Islet precursor cell (in vitro differentiated cells): ENCODE results near the gene CPD.

Experiments
- DNase-seq: peaks from one replicate; pipeline ENCODE4 v3.0.0-alpha.2; 2018

CPD gene

GRCh38 chr17:30357476-30357875 lies 21.3 kb upstream of the CPD start:
- no peak for DNase-seq

DNA sequence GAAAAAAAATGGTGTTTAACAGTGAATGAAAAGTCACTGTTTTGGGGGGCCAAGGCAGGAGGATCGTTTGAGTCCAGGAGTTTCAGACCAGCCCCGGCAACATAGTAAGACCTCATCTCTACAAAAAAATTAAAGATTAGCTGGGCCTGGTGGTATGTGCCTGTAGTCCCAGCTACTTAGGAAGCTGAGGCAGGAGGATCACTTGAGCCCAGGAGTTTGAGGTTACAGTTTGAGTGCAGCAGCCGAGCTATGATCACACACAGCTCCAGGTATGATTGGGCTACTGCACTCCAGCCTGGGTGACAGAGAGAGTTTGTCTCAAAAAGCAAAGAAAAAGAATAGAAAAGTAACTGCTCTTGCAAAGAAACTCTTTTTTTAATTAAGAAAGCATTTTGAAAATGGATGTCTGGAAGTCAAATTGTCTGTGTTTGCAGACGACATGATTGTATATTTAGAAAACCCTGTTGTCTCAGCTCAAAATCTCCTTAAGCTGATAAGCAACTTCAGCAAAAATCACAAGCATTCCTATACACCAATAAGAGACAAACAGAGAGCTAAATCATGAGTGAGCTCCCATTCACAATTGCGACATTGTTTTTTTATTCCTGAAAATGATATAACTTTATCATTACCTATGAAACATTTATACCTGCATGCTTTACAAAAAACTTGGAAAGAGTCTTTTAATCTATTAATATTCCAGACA lies 20.5 kb upstream of the CPD start:
- DNase-seq = no peak

DNA sequence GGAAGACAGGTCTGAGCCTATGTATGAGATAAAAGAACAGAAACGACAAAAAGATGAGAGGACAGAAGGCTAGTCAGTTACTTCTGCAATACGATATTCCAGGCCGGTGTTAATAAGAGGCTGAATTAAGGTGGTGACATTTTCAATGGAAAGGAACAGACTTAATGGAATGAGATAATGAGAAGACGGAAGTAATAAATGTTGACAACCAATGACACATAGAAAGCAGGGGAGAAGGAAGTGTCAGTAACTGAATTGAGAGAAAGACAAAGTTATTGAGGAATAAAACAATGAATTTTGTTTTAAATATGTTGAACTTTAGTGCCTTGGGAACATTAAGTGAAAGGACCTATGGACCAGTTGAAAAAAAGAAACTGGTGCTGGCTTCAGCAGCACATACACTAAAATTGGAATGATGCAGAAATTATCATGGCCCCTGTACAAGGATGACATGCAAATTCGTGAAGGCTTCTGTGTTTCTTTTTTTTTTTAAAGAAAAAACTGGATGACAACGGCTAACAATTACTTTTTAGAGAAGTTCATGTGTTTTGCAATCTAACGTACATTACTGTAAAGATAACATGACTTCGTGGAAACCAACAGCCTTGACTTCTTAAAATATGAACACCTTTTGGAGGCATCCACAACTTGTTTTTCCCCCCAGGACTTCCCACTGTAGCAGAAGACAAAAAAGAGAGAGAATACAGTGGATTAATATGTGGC lies 18.5 kb upstream of the CPD start:
- DNase-seq = no peak

DNA sequence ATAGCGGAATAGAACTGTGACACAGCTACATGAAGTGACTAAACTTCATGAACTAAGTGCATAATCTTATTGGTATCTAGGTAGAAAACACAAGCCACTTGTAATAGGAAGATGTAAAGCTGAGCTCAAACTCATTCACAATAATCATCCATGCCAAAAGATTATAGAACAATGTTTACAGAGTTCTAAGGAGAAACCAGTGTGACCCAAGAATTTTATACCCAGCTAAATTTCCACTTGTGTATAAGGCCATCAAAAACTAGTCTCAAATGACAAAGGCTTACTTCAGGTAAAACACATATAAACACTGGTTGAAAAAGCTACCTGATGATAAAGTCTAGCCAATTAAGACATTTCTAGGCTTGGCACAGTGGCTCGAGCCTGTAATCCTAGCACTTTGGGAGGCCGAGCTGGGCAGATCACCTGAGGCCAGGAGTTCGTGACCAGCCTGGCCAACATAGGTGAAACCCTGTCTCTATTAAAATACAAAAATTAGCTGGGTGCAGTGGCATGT lies 16.9 kb upstream of the CPD start:
- DNase-seq = no peak

- DNase-seq = no peak
Measured at GRCh38 chr17:30363715-30364202, 15.0 kb upstream of the CPD start.

DNA sequence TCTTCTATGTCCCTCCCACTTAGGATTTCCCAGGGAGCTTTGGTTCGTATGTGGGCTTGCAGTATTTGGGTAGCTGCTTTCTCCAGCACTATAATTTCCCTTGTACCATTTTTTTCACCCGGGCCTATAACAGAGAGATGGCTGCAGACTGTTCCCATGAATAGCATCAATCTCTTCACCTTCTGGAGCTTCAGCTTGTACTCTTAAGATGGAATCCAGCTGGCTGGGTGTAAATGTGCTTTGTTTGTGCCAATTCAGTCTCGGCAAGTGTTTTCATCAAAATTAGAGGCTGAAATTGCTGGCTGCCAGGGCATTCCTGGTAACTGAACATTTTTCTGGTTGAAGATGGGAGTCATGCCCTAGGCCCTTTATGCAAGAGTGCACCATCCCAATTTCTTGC lies 12.2 kb upstream of the CPD start:
- DNase-seq = no peak

DNA sequence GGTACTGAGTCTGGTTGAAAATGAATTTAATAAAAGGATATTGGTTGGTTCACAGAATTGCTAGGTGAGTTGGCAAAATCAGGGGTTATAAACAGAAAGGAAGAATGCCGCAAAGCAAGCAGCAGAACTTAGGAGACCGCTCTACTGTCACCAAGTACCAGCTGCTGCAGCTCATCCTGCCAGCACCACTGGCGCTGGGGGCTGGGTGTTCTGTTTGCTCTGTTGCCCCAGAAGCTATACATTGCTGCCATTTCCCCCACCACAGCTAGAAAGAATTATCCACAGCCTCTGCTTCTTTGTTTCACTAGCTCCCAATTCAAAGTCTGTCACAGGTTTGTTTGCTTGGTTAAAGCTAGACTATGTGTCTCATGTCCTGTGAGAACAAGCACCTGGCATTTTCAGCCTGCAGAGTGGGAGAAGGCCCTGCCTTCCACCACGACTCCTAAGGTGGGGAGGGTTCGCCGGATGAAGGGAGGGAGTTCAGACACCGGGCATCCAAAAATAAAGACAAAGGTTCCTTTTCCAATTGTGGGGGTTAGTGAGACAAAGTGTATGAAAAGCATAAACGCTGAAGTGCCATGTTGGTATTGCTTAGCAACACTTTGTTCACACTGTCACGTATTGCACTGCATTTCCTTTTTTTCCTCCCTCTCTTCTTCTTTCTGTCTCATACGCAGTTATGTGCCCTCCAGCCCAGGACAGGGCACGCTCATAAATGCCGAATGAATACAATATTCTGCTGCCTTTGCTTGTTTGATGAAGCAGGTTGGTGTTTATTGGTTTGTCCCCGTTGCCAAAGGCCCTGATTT lies 9.6 kb upstream of the CPD start:
- DNase-seq = no peak

GRCh38 chr17:30369995-30370394 lies 8.7 kb upstream of the CPD start:
- no peak for DNase-seq

DNA sequence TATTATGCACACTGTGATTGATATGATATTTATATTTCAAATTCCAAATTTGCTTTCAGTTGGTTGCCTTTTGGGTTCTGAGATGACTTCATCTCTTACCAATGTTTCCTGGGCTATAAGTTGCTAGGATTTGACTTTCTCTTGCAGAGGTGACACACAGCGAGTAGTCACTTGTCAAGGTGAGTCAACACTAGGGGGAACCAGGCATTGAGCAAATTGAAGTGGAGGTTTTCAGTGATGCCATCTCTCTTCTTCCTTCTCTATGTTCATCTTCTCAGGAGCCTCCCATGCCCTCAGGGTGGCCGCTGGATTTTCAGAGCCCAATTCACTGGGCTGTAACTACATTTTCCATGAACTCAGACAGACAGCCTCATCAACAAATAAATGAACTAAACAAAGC lies 6.0 kb upstream of the CPD start:
- DNase-seq = peak; percentile 65

DNA sequence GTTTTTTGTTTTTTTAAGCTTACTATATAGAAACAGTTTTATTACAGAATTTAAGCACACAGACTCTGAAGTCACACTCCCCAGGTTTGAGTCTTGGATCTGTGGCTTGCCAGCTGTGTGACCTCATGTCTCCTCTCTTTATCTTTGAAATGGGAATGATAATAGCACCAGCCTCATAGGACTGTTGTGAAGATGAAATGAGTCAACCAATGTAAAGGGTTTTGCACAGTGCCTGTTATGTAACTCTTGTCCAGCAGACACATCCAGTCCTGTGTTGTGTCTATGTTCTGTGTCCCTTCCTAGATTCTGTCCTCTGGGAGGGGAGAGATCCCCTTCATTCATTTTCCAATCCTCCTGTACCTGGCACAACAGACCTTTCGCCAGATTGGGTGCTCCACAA lies 3.1 kb upstream of the CPD start:
- no peak for DNase-seq

DNA sequence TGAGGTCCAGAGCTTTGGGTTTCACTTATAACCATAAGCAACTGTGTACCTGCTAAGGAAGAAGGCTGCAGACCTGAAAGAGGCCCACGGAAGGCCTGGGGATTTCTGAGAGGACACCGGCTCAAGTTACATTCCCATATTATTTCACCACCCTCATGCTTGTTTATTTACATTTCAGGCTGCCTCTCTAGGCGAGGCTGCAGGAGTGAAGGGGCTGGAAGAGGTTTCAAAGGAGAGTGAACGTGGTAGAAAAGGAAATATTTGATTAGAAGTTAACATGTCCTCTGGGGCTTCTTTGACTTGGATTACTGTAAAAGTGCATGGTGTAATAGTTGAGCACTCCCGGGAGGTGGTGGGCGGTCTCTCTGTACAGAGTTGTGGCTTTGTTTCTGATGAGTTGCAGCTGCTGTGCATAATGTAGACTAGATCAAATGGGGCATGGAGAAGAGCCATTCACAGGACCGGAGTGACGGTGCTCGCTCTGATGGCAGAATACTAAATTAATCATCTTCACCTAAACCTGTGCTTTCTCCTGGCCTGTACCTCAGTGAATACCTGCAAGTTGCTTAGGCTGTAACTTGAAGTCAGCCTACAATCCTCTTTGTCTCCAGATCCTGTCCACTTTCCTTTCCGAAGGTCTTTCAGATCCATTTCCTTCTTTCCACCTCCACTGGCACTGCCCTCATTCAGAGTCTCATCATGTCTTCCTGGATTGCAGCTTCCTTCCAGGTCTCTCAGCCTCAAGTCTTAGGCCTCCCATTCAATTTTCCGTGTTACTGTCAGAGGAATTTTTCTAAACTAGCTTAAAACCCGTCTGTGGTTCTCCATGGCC lies 1.9 kb upstream of the CPD start:
- no peak for DNase-seq

DNA sequence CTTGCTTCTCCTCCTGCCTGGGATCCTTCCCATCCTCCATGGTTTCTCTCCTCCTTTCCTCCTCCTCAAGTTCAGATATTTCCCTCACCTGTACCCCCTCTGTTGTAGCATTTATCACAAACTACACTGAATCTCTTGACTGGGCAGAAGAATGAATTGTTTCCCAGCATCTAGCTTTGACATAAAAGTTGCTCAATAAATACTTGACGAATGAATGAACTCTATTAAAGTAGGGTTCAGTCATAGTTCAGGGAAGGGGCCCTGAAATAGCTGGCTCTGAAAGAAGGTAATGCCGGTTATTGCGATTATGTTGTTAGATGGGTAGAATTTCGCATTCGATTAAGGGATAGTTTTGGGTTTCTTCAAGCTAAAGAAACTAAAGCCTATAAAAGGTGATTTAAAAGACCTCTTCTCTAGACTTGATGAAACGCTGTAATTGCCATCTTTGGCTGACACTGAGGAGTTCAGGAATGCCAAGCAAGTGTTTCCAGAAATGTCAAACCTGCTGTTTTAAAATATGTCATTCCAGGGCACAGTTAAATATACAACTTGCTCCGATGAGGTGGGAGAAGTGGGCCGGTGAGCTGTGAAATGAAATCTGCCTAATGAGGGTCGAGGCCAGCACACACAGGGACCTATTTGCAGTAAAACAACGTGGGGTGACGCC lies 1.0 kb upstream of the CPD start:
- DNase-seq = no peak

- DNase-seq = no peak
Measured at GRCh38 chr17:30378241-30378824, 394 bp upstream of the CPD start.

GRCh38 chr17:30379303-30379902 lies 676 bp downstream of the CPD start:
- peak; percentile 74 for DNase-seq

- no peak for DNase-seq
Measured at GRCh38 chr17:30379903-30380381, 1.2 kb downstream of the CPD start.

DNA sequence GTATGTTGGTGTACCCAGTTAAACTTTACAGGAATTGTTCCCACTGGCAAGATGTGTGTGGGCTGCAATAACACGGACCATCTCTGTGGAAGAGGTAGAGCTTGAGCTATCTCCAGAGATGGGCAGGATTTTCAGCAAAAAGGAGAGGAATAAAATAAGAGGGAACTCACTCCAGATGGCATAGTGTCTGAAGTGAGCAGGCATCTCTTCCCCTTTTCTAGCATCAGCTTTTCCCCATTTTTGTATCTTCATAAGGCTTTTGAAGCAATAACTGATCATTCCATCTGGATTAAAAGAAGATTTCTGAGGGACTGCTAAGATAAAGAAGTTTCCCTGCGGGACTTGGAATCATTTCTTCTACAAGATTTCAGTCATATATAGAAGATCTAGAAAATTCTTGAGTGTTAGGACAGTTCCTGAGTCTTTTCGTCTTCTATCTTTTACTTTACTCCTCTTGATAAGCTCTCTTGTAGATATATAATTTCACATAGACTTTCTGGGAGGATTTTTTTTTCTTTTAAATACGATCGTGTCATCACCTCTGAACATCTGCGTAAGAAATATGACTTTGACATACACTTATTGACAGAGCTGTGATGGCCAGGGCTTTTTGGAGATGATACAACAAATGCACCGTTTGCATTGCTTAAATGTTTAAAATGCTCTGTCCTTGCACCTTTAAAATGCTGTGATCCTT lies 2.1 kb downstream of the CPD start:
- no peak for DNase-seq

DNA sequence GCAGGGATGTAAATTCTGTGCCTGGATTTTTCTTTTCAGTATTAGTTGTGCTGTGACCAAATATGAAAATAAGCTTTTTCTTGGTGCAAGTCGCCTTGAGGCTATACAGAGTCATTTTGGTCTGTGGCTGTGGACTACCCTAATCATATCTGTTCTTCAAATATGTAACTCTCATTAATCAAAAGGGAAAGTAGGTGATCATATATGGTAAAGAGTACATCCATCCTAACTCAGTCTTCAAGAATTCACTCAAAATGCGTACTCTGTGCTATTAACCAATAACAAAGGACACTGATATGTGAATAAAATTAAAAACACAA lies 2.6 kb downstream of the CPD start:
- DNase-seq = no peak

GRCh38 chr17:30382345-30382744 lies 3.6 kb downstream of the CPD start:
- no peak for DNase-seq

DNA sequence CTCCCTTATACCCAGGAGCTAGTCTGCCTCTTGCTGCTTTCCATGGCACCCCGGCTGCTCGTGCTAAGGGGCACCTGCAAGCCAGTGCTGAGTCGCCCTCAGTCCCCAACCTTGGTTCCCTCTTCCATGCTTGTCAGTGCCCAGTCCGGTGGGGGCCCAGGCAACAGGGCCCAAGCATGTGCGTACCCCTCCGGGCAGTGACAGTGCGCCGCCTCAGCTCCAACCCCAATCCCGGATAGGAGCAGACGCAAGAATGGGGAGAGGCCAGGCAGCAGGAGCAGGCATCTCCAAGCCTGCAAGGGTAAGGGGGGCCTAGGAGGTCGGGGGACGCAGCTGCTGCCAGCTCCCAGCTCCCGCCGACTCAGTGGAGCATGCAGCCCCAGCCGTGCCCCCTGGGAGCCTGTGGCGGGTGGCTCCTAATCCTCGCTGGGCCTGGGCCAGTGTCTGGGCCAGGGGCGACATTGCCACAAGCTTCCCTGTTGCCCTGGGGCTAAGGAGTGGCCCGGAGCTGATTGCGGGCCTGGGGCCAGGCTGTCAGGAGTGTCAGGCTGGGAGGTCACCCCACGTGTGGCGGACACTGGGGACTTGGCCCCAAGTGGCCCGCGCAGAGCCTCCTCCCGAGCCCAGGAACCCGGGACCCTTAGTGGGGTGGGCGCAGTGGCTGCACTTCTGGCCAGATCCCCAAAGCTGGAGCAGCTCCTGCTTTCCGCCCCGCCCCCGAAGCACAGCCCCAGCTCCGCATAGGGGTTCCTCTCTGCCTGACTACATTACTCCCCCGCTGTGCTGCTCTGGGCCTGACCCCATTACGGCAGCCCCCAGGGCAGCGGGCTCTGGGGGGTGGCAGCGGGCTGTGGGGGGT lies 9.8 kb downstream of the CPD start:
- DNase-seq = no peak
